C4-2B (cell line): Measurements from ENCODE around the gene NSMCE1.

Experiments used
- ZFX ChIP-seq: fragments of 450-650 bp; IDR thresholded peaks from 2 replicates; pipeline ENCODE4 v1.6.1; 2017
- TF ChIP-seq, protein P1 (sequence below): fragments of 450-650 bp; conservative IDR thresholded peaks from 2 replicates; pipeline ENCODE4 v1.5.1; 2017; ENCODE audit warnings: mild to moderate bottlenecking

DNA sequence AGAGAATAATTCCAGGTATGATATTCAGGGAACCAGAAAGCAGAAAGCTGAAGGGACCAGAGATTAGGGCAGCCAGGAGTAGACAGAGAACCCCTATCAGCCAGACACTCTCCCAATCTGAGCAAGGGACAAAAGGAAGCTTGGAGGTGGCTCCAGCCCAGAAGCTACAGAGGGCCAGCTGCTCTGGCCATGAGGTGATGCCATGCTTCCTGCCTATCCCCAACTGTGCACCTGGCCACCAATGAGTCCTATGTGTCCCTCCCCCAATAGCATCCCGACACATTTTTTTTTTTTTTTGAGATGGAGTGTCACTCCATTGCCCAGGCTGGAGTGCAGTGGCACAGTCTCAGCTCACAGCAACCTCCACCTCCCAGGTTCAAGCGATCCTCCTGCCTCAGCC is 30.0 kb downstream of the NSMCE1 start:
- TF ChIP-seq, protein P1, sequence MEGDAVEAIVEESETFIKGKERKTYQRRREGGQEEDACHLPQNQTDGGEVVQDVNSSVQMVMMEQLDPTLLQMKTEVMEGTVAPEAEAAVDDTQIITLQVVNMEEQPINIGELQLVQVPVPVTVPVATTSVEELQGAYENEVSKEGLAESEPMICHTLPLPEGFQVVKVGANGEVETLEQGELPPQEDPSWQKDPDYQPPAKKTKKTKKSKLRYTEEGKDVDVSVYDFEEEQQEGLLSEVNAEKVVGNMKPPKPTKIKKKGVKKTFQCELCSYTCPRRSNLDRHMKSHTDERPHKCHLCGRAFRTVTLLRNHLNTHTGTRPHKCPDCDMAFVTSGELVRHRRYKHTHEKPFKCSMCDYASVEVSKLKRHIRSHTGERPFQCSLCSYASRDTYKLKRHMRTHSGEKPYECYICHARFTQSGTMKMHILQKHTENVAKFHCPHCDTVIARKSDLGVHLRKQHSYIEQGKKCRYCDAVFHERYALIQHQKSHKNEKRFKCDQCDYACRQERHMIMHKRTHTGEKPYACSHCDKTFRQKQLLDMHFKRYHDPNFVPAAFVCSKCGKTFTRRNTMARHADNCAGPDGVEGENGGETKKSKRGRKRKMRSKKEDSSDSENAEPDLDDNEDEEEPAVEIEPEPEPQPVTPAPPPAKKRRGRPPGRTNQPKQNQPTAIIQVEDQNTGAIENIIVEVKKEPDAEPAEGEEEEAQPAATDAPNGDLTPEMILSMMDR: no peak
- no peak for TF ChIP-seq ZFX
